Daoy (cell line): ENCODE results near the gene SKOR1. TPM values are rescaled to one million over a fixed set of nuclear protein-coding genes. Genes with fewer than 3 reads are reported as not detected.

Experiments
- total RNA-seq: library from RNA; depleted of rRNA; stranded (reverse); fragments of >200 nt; shearing (Covaris generic); gene quantifications from 2 replicates; pipeline ENCODE4 v1.2.3, GENCODE V29; 2014; rRNA removed

SKOR1 gene
- total RNA-seq, 1 experiment from 2014 or later = not detected

Other genes starting within 250 kb of the SKOR1 start
- not detected in 2 replicates for gene RNU6-1, start 14.5 kb downstream of the SKOR1 start, total RNA-seq
- 14.9 and 25.6 TPM in 2 replicates for gene PIAS1, start 228.8 kb downstream of the SKOR1 start, total RNA-seq